K562 (cell line): ENCODE data around the gene WFDC12. TPM values are rescaled to one million over a fixed set of nuclear protein-coding genes. Genes with fewer than 3 reads are reported as not detected.

Experiments used
- ATAC-seq: fragments of 200-7000 bp; cut with Tn5 transposase; 3 replicates; pipeline ENCODE4 v1.9.1; 2020; ENCODE audit warnings: moderate library complexity
- BruUV-seq: library from RNA; stranded (reverse); fragments of 400-500 nt; replicated peaks from 2 replicates; lab custom pipeline; 2021; lab: Mats Ljungman, UMichigan
- CTCF ChIA-PET: fragments of 300-600 bp; formaldehyde crosslinking; extraction: SDS; loops from one replicate; lab custom pipeline; 2021; ENCODE audit warnings: low intra/inter-chr PET ratio; lab: Yijun Ruan, JAX
- POLR2A ChIA-PET: fragments of 300-600, 350-650 bp; sonication (Branson Sonifier 250); formaldehyde crosslinking; extraction: SDS; loops from one replicate; lab custom pipeline; 2021; ENCODE audit warnings: antibody characterized with exemption, inconsistent platforms; lab: Yijun Ruan, JAX
- DNase-seq, 4 experiments: peaks; one replicate each; pipeline versions ENCODE4 v3.0.0 to v3.0.0-alpha.2; 2011 to 2018; ENCODE audit warnings: low spot score in 3 of 4, mixed read lengths in 3 of 4; ENCODE audit errors: extremely low read depth in 1 of 4
- FAIRE-seq: peaks from 2 replicates; lab custom pipeline; 2011; peaks lifted over from hg19 to GRCh38; lab: Jason Lieb, UNC
- H2AFZ ChIP-seq: 2 replicates; pipeline ENCODE4 v1.6.0; 2011; ENCODE audit warnings: low read depth, low read length, control low read depth, inconsistent platforms
- H3K27ac ChIP-seq: fragments of 200-600 bp; 3 replicates; pipeline ENCODE4 v1.8.0; 2011; ENCODE audit warnings: low read depth, mild to moderate bottlenecking, control low read depth, inconsistent platforms, low read length, moderate library complexity, mixed read lengths; ENCODE audit errors: extremely low read depth
- H3K27me3 ChIP-seq, 2 experiments: fragments of 300-600 bp in 1 of 2; 2 replicates in 1 of 2; 3 replicates in 1 of 2; pipeline versions ENCODE4 v1.6.0 to v1.8.0; 2011; ENCODE audit warnings: inconsistent platforms in 2 of 2, low read length in 2 of 2, mild to moderate bottlenecking in 1 of 2, mixed read lengths in 1 of 2, moderate library complexity in 1 of 2; ENCODE audit not compliant: control insufficient read depth in 2 of 2, insufficient read depth in 2 of 2
- H3K36me3 ChIP-seq: fragments of 300-600 bp; 3 replicates; pipeline ENCODE4 v1.8.0; 2011; ENCODE audit warnings: mild to moderate bottlenecking, low read length, inconsistent platforms; ENCODE audit not compliant: control insufficient read depth, insufficient read depth
- H3K4me1 ChIP-seq, 2 experiments: fragments of 200-600 bp in 1 of 2; replicated peaks in 1 of 2; 2 replicates in 1 of 2; 3 replicates in 1 of 2; pipeline versions ENCODE4 v1.5.1 to v1.8.0; 2011; ENCODE audit warnings: inconsistent platforms in 2 of 2, low read length in 2 of 2, mild to moderate bottlenecking in 1 of 2, mixed read lengths in 1 of 2, moderate library complexity in 1 of 2; ENCODE audit not compliant: control insufficient read depth in 2 of 2, insufficient read depth in 2 of 2
- H3K4me2 ChIP-seq: 2 replicates; pipeline ENCODE4 v1.6.1; 2011; ENCODE audit warnings: low read length, control low read depth, inconsistent platforms, mixed read lengths; ENCODE audit not compliant: insufficient read depth
- H3K4me3 ChIP-seq: fragments of 200-600 bp; sonication (generic), shearing (Covaris generic); 2 replicates; pipeline ENCODE4 v1.5.1; 2016; ENCODE audit warnings: control low read depth, inconsistent platforms
- H3K79me2 ChIP-seq: fragments of 200-600 bp; 3 replicates; pipeline ENCODE4 v1.8.0; 2011; ENCODE audit warnings: low read length, inconsistent platforms; ENCODE audit not compliant: control insufficient read depth, insufficient read depth
- H3K9ac ChIP-seq, 2 experiments: 2 replicates each; pipeline versions ENCODE4 v1.6.0 to v1.6.1; 2011; ENCODE audit warnings: low read depth in 2 of 2, low read length in 2 of 2, control low read depth in 1 of 2, inconsistent platforms in 1 of 2, mild to moderate bottlenecking in 1 of 2, mixed read lengths in 1 of 2; ENCODE audit not compliant: insufficient read depth in 1 of 2
- H3K9me1 ChIP-seq: one replicate; pipeline ENCODE4 v1.6.0; 2011; ENCODE audit warnings: inconsistent platforms, mild to moderate bottlenecking, low read length, moderate library complexity; ENCODE audit not compliant: control insufficient read depth, insufficient read depth
- H3K9me3 ChIP-seq: replicated peaks from 2 replicates; pipeline ENCODE4 v1.5.1; 2011; ENCODE audit warnings: low read depth, low read length, inconsistent platforms; ENCODE audit not compliant: control insufficient read depth, insufficient read depth
- H4K20me1 ChIP-seq: replicated peaks from 2 replicates; pipeline ENCODE4 v1.6.1; 2011; ENCODE audit warnings: low read length, inconsistent platforms, mixed read lengths; ENCODE audit not compliant: control insufficient read depth, insufficient read depth
- ETV6 ChIP-seq, 3 experiments: fragments of 150-350 bp in 1 of 3; sonication (generic) in 1 of 3; formaldehyde crosslinking in 1 of 3; IDR thresholded peaks; 2 replicates each; pipeline versions ENCODE4 v1.6.1 to v1.8.0; 2014 to 2022; ENCODE audit warnings: borderline replicate concordance in 2 of 3, low read depth in 2 of 3, antibody characterized with exemption in 1 of 3, low read length in 1 of 3, mild to moderate bottlenecking in 1 of 3, missing genetic modification reagents in 1 of 3
- NEUROD1 ChIP-seq: fragments of 150-350 bp; IDR thresholded peaks from 2 replicates; pipeline ENCODE4 v1.6.1; 2014; ENCODE audit warnings: borderline replicate concordance, low read length, low read depth; ENCODE audit not compliant: partially characterized antibody
- NUFIP1 ChIP-seq: fragments of 450-650 bp; IDR thresholded peaks from 2 replicates; pipeline ENCODE4 v1.6.1; 2018; ENCODE audit not compliant: partially characterized antibody
- YBX1 ChIP-seq: fragments of 450-650 bp; IDR thresholded peaks from 2 replicates; pipeline ENCODE4 v1.7.1; 2016; ENCODE audit warnings: mild to moderate bottlenecking
- ZFP91 ChIP-seq: sonication (generic); formaldehyde crosslinking; IDR thresholded peaks from 2 replicates; pipeline ENCODE4 v1.8.0; 2022; ENCODE audit warnings: mild to moderate bottlenecking, missing genetic modification reagents
- ZNF311 ChIP-seq: fragments of 250-450 bp; sonication (Bioruptor Pico); IDR thresholded peaks from 2 replicates; pipeline ENCODE4 v1.4.0; 2020; ENCODE audit warnings: mild to moderate bottlenecking, moderate library complexity
- WGBS: fragments of 100-300 bp; shearing (Covaris generic); methylation state at CpG from one replicate; pipeline ENCODE4 v1.1.6; 2016; ENCODE audit warnings: low coverage, mixed read lengths; ENCODE audit not compliant: insufficient coverage; ENCODE audit errors: missing lambda C conversion rate; 5-methylcytosine and 5-hydroxymethylcytosine counted together
- in situ Hi-C: fragments of 300-500 bp; cut with MboI; formaldehyde crosslinking; loops from 4 replicates; pipeline ENCODE4 v1.15.0; 2018; ENCODE audit warnings: inconsistent platforms, mixed read lengths
- intact Hi-C: fragments of 100-400 bp; cut with micrococcal nuclease; formaldehyde crosslinking; loops from 2 replicates; pipeline ENCODE4 v1.14.2; 2022
- polyA plus RNA-seq, 8 experiments: library from polyadenylated mRNA; depleted of rRNA in 4 of 8; stranded (reverse) in 5 of 8; unstranded in 3 of 8; fragments of >200 nt; fragmentation: Nextera tagmentation in 2 of 8; fragmentation: Illumina TruSeq in 1 of 8; extraction: Ambion mirVana in 2 of 8; extraction: Trizol in 1 of 8; gene quantifications; 2 replicates each; pipeline versions ENCODE4 v1.2.1 to v1.2.3, GENCODE V29; 2011 to 2014; ENCODE audit warnings: inconsistent platforms in 1 of 8, missing spikeins in 1 of 8
- total RNA-seq, 7 experiments: library from RNA; depleted of rRNA in 6 of 7; stranded (reverse); fragments of >200 nt in 6 of 7; fragmentation: Illumina TruSeq in 2 of 7; extraction: Trizol in 2 of 7; gene quantifications; 2 replicates each; pipeline versions ENCODE4 v1.2.1 to v1.2.3, GENCODE V29; 2011 to 2021; ENCODE audit warnings: low replicate concordance in 1 of 7
- TF ChIP-seq, protein P1 (sequence below): fragments of 450-650 bp; IDR thresholded peaks from 2 replicates; pipeline ENCODE4 v1.6.1; 2016
- TF ChIP-seq, protein P2 (sequence below), 2 experiments: fragments of 450-650 bp; IDR thresholded peaks; 2 replicates each; pipeline ENCODE4 v1.6.1; 2018; ENCODE audit warnings: mild to moderate bottlenecking in 2 of 2, low read depth in 1 of 2; ENCODE audit not compliant: partially characterized antibody in 2 of 2

The WFDC12 gene
- total and polyA plus RNA-seq, 9 of the 15 experiments (the other 6 are each of a cell fraction or from before 2014, with no cell fraction given): not detected

DNA sequence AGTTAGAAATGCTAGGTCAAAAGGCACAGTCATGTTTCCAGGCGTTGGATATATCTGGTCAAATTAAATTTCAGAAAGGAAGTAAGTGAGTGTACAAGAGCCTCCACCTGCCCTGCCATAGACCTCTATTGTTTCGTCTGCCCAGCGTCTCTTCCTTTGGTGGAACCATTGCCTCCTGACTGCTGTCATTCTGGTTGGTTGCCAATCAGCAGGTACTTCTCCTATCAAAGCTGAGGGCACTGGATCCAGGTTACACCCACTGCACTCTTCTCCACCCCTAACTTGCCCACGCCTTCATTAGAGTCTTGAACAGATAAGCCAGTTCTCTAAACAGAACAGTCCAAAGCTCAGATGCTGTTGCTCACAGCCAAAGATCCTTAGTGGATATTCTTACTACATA lies 6.7 kb downstream of the WFDC12 start:
- ChIA-PET CTCF (no interaction called here), POLR2A (interaction anchor here (0.6 to 1.3 kb wide), 3 partner anchors 9 to 429 kb away, joined by 3 read pairs; no protein-coding TSS in a partner anchor)
- no peaks in the 10 kb centered on the region for H3K9me1 ChIP-seq
- no peaks in the 10 kb centered on the region for H3K36me3 ChIP-seq
- ATAC-seq (no peak), DNase-seq (no peak), FAIRE-seq (peak; percentile 26)
- no peaks in the 10 kb centered on the region for H4K20me1 ChIP-seq
- no peaks in the 10 kb centered on the region for H3K4me1 ChIP-seq
- no peak overlapping the region for H3K4me2 ChIP-seq
- peaks cover 9 to 17% of the 10 kb centered on the region in 2 experiments for H3K27me3 ChIP-seq
- no peaks in the 10 kb centered on the region for H3K79me2 ChIP-seq
- no peak overlapping the region for H3K27ac ChIP-seq
- BruUV-seq: no TSS peak
- TF ChIP-seq ETV6 (IDR thresholded peaks at IDR 0.05; ENCODE audit: borderline replicate concordance in 1 of 2, low read depth in 2 of 2, low read length in 1 of 2): no peak
- TF ChIP-seq ETV6 (CRISPR knock-in tag; IDR thresholded peaks at IDR 0.05; ENCODE audit: borderline replicate concordance): no peak
- TF ChIP-seq, protein P1, sequence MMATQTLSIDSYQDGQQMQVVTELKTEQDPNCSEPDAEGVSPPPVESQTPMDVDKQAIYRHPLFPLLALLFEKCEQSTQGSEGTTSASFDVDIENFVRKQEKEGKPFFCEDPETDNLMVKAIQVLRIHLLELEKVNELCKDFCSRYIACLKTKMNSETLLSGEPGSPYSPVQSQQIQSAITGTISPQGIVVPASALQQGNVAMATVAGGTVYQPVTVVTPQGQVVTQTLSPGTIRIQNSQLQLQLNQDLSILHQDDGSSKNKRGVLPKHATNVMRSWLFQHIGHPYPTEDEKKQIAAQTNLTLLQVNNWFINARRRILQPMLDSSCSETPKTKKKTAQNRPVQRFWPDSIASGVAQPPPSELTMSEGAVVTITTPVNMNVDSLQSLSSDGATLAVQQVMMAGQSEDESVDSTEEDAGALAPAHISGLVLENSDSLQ: 0 out of 2 replicates have a peak, but pooled peaks have one; percentile 10
- H3K9me3 ChIP-seq: no peaks in the 10 kb centered on the region
- no peak overlapping the region for H2AFZ ChIP-seq
- no peak overlapping the region for H3K4me3 ChIP-seq
- in situ Hi-C loops: no loop called here
- intact Hi-C loops: no loop called here
- H3K9ac ChIP-seq: no peak overlapping the region
- WGBS: 0% methylated on average over 4 of the region's 4 CpGs

- POLR2A ChIA-PET: interaction anchor here (0.6 to 1.3 kb wide), 4 partner anchors 9 to 191 kb away, joined by 3 to 6 read pairs (median 4); partner anchors contain the start of gene WFDC12
- no peak overlapping the region for H3K4me2 ChIP-seq
- H3K27me3 ChIP-seq: peaks cover 5 to 33% of the 10 kb centered on the region in 2 experiments
- BruUV-seq: no TSS peak
- DNase-seq (no peak), FAIRE-seq (no peak), ATAC-seq (no peak)
- CTCF ChIA-PET: no interaction called here
- in situ Hi-C loops: no loop called here
- no peak overlapping the region for H2AFZ ChIP-seq
- H3K36me3 ChIP-seq: no peaks in the 10 kb centered on the region
- H3K9ac ChIP-seq: no peak overlapping the region
- H3K27ac ChIP-seq: no peak overlapping the region
- intact Hi-C loops: no loop called here
- no peaks in the 10 kb centered on the region for H4K20me1 ChIP-seq
- H3K4me1 ChIP-seq: peaks cover 0 to 3% of the 10 kb centered on the region in 2 experiments; a peak in 1 of 5 replicates
- no peak overlapping the region for H3K4me3 ChIP-seq
- no peaks in the 10 kb centered on the region for H3K9me3 ChIP-seq
- H3K79me2 ChIP-seq: no peaks in the 10 kb centered on the region
- 2% methylated on average over 4 of the region's 4 CpGs for WGBS
- no peaks in the 10 kb centered on the region for H3K9me1 ChIP-seq
- TF ChIP-seq NEUROD1 (no peak), ZNF311 (CRISPR knock-in tag) (no peak), ZFP91 (CRISPR knock-in tag) (no peak), YBX1 (no peak), NUFIP1 (no peak)
- TF ChIP-seq, protein P2, sequence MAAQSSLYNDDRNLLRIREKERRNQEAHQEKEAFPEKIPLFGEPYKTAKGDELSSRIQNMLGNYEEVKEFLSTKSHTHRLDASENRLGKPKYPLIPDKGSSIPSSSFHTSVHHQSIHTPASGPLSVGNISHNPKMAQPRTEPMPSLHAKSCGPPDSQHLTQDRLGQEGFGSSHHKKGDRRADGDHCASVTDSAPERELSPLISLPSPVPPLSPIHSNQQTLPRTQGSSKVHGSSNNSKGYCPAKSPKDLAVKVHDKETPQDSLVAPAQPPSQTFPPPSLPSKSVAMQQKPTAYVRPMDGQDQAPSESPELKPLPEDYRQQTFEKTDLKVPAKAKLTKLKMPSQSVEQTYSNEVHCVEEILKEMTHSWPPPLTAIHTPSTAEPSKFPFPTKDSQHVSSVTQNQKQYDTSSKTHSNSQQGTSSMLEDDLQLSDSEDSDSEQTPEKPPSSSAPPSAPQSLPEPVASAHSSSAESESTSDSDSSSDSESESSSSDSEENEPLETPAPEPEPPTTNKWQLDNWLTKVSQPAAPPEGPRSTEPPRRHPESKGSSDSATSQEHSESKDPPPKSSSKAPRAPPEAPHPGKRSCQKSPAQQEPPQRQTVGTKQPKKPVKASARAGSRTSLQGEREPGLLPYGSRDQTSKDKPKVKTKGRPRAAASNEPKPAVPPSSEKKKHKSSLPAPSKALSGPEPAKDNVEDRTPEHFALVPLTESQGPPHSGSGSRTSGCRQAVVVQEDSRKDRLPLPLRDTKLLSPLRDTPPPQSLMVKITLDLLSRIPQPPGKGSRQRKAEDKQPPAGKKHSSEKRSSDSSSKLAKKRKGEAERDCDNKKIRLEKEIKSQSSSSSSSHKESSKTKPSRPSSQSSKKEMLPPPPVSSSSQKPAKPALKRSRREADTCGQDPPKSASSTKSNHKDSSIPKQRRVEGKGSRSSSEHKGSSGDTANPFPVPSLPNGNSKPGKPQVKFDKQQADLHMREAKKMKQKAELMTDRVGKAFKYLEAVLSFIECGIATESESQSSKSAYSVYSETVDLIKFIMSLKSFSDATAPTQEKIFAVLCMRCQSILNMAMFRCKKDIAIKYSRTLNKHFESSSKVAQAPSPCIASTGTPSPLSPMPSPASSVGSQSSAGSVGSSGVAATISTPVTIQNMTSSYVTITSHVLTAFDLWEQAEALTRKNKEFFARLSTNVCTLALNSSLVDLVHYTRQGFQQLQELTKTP (IDR thresholded peaks at IDR 0.05; ENCODE audit: low read depth in 1 of 2, partially characterized antibody in 2 of 2): no peak
Measured at GRCh38 chr20:45115829-45116228, 8.4 kb downstream of the WFDC12 start.
